Astrocyte (in vitro differentiated cells and primary cell): ENCODE measurements around the gene NUP210. TPM values are rescaled to one million over a fixed set of nuclear protein-coding genes. Genes with fewer than 3 reads are reported as not detected.

Source experiments
- DNase-seq: peaks from one replicate; pipeline ENCODE4 v3.0.0-alpha.2; 2010; ENCODE audit warnings: low read depth
- FAIRE-seq: peaks from 2 replicates; lab custom pipeline; 2011; peaks lifted over from hg19 to GRCh38; lab: Jason Lieb, UNC
- H2AFZ ChIP-seq: 2 replicates; pipeline ENCODE4 v1.6.0; 2012; ENCODE audit warnings: low read depth, low read length, inconsistent platforms
- H3K27ac ChIP-seq: 2 replicates; pipeline ENCODE4 v1.5.1; 2011; ENCODE audit warnings: low read depth, low read length, inconsistent platforms
- H3K27me3 ChIP-seq: 2 replicates; pipeline ENCODE4 v1.6.0; 2011; ENCODE audit warnings: low read length, inconsistent platforms; ENCODE audit not compliant: insufficient read depth
- H3K36me3 ChIP-seq: 2 replicates; pipeline ENCODE4 v1.5.1; 2011; ENCODE audit warnings: low read length, inconsistent platforms; ENCODE audit not compliant: insufficient read depth
- H3K4me1 ChIP-seq: 2 replicates; pipeline ENCODE4 v1.5.1; 2011; ENCODE audit warnings: low read length, inconsistent platforms; ENCODE audit not compliant: insufficient read depth
- H3K4me2 ChIP-seq: 2 replicates; pipeline ENCODE4 v1.6.0; 2012; ENCODE audit warnings: low read length, inconsistent platforms
- H3K4me3 ChIP-seq: 2 replicates; pipeline ENCODE4 v1.5.1; 2011; ENCODE audit warnings: low read depth, mild to moderate bottlenecking, low read length, inconsistent platforms; ENCODE audit not compliant: insufficient read depth
- H3K79me2 ChIP-seq: 2 replicates; pipeline ENCODE4 v1.6.0; 2012; ENCODE audit warnings: mild to moderate bottlenecking, low read length, inconsistent platforms; ENCODE audit not compliant: insufficient read depth
- H3K9ac ChIP-seq: 2 replicates; pipeline ENCODE4 v1.6.0; 2012; ENCODE audit warnings: mild to moderate bottlenecking, low read length, inconsistent platforms
- H3K9me3 ChIP-seq: 2 replicates; pipeline ENCODE4 v1.5.1; 2012; ENCODE audit warnings: low read depth, mild to moderate bottlenecking, low read length, inconsistent platforms; ENCODE audit not compliant: insufficient read depth
- H4K20me1 ChIP-seq: 2 replicates; pipeline ENCODE4 v1.6.0; 2012; ENCODE audit warnings: low read length, inconsistent platforms; ENCODE audit not compliant: insufficient read depth
- H3K27ac Mint-ChIP-seq: one replicate; pipeline ENCODE4 v1.8.0; 2021; ENCODE audit warnings: mild to moderate bottlenecking, mixed read lengths; ENCODE audit not compliant: unreplicated experiment
- H3K27me3 Mint-ChIP-seq: one replicate; pipeline ENCODE4 v1.8.0; 2021; ENCODE audit warnings: low read depth, mixed read lengths; ENCODE audit not compliant: unreplicated experiment
- H3K36me3 Mint-ChIP-seq: one replicate; pipeline ENCODE4 v1.8.0; 2021; ENCODE audit warnings: low read depth, mixed read lengths; ENCODE audit not compliant: unreplicated experiment
- H3K4me1 Mint-ChIP-seq: one replicate; pipeline ENCODE4 v1.8.0; 2021; ENCODE audit warnings: low read depth, mixed read lengths; ENCODE audit not compliant: unreplicated experiment
- H3K4me3 Mint-ChIP-seq: one replicate; pipeline ENCODE4 v1.8.0; 2021; ENCODE audit warnings: mild to moderate bottlenecking, moderate library complexity, mixed read lengths; ENCODE audit not compliant: unreplicated experiment
- H3K9me3 Mint-ChIP-seq: one replicate; pipeline ENCODE4 v1.8.0; 2021; ENCODE audit warnings: mild to moderate bottlenecking, mixed read lengths; ENCODE audit not compliant: unreplicated experiment
- CTCF ChIP-seq: IDR thresholded peaks from 2 replicates; pipeline ENCODE4 v1.5.1; 2011; ENCODE audit warnings: low read depth, mild to moderate bottlenecking, inconsistent platforms, low read length, moderate library complexity; ENCODE audit not compliant: insufficient read depth
- EZH2 ChIP-seq: IDR thresholded peaks from 2 replicates; pipeline ENCODE4 v1.6.1; 2012; ENCODE audit warnings: mild to moderate bottlenecking, low read length, inconsistent platforms; ENCODE audit not compliant: insufficient read depth
- total RNA-seq: library from RNA; stranded (reverse); gene quantifications from 2 replicates; pipeline ENCODE4 v1.2.1, GENCODE V29; 2021

The NUP210 gene
- total RNA-seq, 1 donor from 2014 or later = 1.2 TPM

GRCh38 chr3:13424865-13425617 is 4.9 kb upstream of the NUP210 start:
- peaks cover 2% of the 10 kb centered on the region for H3K9me3 Mint-ChIP-seq
- FAIRE-seq = no peak

DNA sequence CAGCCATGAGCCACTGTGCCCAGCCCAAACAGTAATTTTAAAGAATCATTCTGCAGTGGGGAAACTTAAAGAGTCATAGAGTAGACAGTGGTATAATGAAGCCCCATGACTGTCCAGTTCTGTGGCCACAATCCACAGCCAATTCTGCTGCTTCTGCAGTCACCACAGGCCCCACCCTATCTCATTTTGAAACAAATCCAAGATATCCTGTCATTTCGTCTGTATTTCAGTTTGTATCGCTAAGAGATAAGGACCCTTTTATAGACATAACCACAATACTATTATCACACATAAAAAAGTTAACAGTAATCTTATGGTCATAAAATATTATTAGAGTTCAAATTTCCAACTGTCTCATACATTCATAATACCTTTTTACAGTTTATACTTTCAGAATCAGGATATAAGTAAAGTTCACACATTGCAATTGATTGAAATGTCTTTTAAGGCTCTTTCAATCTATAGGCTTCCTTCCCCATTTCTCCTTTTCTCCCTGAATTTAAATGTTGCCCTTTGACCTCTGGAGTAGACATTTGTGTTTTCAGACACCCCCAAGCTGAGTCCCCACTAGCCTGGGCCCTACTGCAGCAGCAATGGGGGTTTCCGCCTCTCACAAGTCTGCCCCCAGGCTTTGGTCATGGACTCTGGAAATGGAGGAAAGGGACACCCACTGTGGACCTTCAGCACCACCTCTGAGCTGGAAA is 4.2 kb upstream of the NUP210 start:
- peaks cover 11% of the 10 kb centered on the region for H3K27me3 Mint-ChIP-seq
- H3K4me1 ChIP-seq = peaks cover 2% of the 10 kb centered on the region
- H3K27ac Mint-ChIP-seq = no peak overlapping the region

More at GRCh38 chr3:13424865-13425617, 4.9 kb upstream of the NUP210 start:
- H3K27me3 Mint-ChIP-seq = peaks cover 11% of the 10 kb centered on the region
- no peaks in the 10 kb centered on the region for H3K36me3 ChIP-seq
- H3K36me3 Mint-ChIP-seq = no peaks in the 10 kb centered on the region
- no peaks in the 10 kb centered on the region for H4K20me1 ChIP-seq
- H3K27ac Mint-ChIP-seq = no peak overlapping the region
- no peak overlapping the region for H2AFZ ChIP-seq
- H3K4me1 ChIP-seq = no peaks in the 10 kb centered on the region
- DNase-seq = no peak
- peaks cover 6% of the 10 kb centered on the region for H3K27me3 ChIP-seq
- no peaks in the 10 kb centered on the region for H3K9me3 ChIP-seq
- no peak overlapping the region for H3K4me3 Mint-ChIP-seq
- TF ChIP-seq EZH2 (no peak), CTCF (no peak)
- H3K9ac ChIP-seq = no peak overlapping the region
- H3K4me1 Mint-ChIP-seq = no peaks in the 10 kb centered on the region
- H3K4me3 ChIP-seq = no peak overlapping the region
- H3K79me2 ChIP-seq = no peaks in the 10 kb centered on the region
- H3K27ac ChIP-seq = no peak overlapping the region
- no peak overlapping the region for H3K4me2 ChIP-seq

More for the DNA sequence above, 4.2 kb upstream of the NUP210 start:
- no peak overlapping the region for H3K4me3 ChIP-seq
- no peak overlapping the region for H3K4me2 ChIP-seq
- no peak overlapping the region for H3K4me3 Mint-ChIP-seq
- FAIRE-seq (no peak), DNase-seq (no peak)
- no peak overlapping the region for H3K9ac ChIP-seq
- no peaks in the 10 kb centered on the region for H3K79me2 ChIP-seq
- no peaks in the 10 kb centered on the region for H4K20me1 ChIP-seq
- H3K27me3 ChIP-seq = peaks cover 7% of the 10 kb centered on the region
- peaks cover 2% of the 10 kb centered on the region for H3K9me3 Mint-ChIP-seq
- H3K36me3 ChIP-seq = no peaks in the 10 kb centered on the region
- no peak for TF ChIP-seq EZH2
- no peak for TF ChIP-seq CTCF
- H3K27ac ChIP-seq = no peak overlapping the region
- H2AFZ ChIP-seq = no peak overlapping the region
- no peaks in the 10 kb centered on the region for H3K4me1 Mint-ChIP-seq
- no peaks in the 10 kb centered on the region for H3K9me3 ChIP-seq
- H3K36me3 Mint-ChIP-seq = no peaks in the 10 kb centered on the region
